Left colon (tissue), 2 donors: ENCODE results near the gene MSRB1. TPM values are rescaled to one million over a fixed set of nuclear protein-coding genes. Genes with fewer than 3 reads are reported as not detected.

Source experiments
- ATAC-seq: fragments of 200-7000 bp; cut with Tn5 transposase; one replicate; pipeline ENCODE4 v1.9.1; 2020; ENCODE audit warnings: mild to moderate bottlenecking, moderate library complexity
- DNase-seq, 2 donors: peaks; one replicate each; pipeline ENCODE4 v3.0.0-alpha.2; 2020
- intact Hi-C, 2 donors: fragments of 100-400 bp; cut with DNase I in 1 of 2; cut with micrococcal nuclease in 1 of 2; formaldehyde crosslinking; loops; one replicate each; pipeline versions ENCODE4 v1.11.2 to v1.14.0; 2022; cut with DNase I, micrococcal nuclease
- total RNA-seq, 2 donors: library from RNA; stranded (reverse); fragmentation: NEBNext Ultra II Directional; extraction: Animal tissue kit (Norgen Biotek cat#: 25700); gene quantifications; one replicate each; pipeline ENCODE4 v1.2.1, GENCODE V29; 2021
- donor health status: DM: no; HTN: no; CAD: no.
- donor health status: DM: yes; HTN: yes; CAD: no.

MSRB1 gene
- total RNA-seq, 2 donors from 2014 or later: 46.0 to 46.6 TPM

DNA sequence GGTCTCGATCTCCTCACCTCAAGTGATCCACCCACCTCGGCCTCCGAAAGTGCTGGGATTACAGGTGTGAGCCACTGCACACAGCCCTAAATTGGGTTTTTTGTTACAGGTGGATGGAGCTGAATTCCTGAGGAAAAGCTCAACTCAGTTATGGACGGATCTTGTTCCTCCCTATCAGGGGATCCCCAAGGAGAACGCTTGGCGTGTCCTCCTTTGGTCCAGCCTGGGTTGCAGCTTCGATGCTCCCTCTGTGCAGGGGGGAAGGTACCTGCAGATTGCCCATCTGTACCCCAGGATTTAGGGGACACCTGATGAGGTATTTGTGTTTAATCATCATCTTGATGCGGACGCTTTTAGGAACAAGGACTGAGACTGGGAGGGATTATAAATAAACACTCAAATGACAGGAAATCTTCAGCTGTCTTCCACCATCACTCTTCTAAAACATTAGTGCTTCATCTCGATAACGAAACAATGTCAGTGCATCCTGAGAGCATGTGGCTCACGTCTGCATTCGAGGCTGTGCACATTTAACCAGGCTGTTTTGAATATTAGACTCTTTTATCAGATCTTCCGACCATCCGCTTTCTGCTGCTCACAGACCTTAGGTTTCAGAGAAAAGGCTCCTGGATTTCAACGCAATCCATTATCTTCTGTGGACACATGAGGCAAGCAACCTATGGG lies 52.8 kb downstream of the MSRB1 start:
- ATAC-seq: no peak
- intact Hi-C loops: no loop called here
- peak in 1 of 2 donors; percentile 10 for DNase-seq

Other genes with a start within 250 kb of the MSRB1 start
- gene MAPK8IP3, start 237.0 kb downstream of the MSRB1 start, total RNA-seq: 10 to 100 TPM; 55.2 to 79.0 TPM
- 10 to 100 TPM; 59.5 to 62.9 TPM for gene NME3, start 171.7 kb downstream of the MSRB1 start, total RNA-seq
- 10 to 100 TPM; 22.1 to 34.9 TPM for gene EME2, start 170.4 kb downstream of the MSRB1 start, total RNA-seq
- 100 to 1,000 TPM; 103 to 133 TPM for gene MRPS34, start 170.1 kb downstream of the MSRB1 start, total RNA-seq
- gene SPSB3, start 160.6 kb downstream of the MSRB1 start, total RNA-seq: 10 to 100 TPM; 37.9 to 49.1 TPM
- 10 to 100 TPM; 29.4 to 34.4 TPM for gene NUBP2, start 160.2 kb downstream of the MSRB1 start, total RNA-seq
- gene IGFALS, start 149.5 kb downstream of the MSRB1 start, total RNA-seq: 1 to 10 TPM in 1 of 2 donors, under 1 TPM in 1; 0.58 to 1.3 TPM
- 10 to 100 TPM; 64.5 to 85.0 TPM for gene HAGH, start 116.4 kb downstream of the MSRB1 start, total RNA-seq
- gene FAHD1, start 116.0 kb downstream of the MSRB1 start, total RNA-seq: 10 to 100 TPM; 60.0 to 66.9 TPM
- not detected for gene MEIOB, start 71.0 kb downstream of the MSRB1 start, total RNA-seq
- 10 to 100 TPM in 1 of 2 donors, under 1 TPM in 1; 0.31 to 11.8 TPM for gene HS3ST6, start 24.8 kb downstream of the MSRB1 start, total RNA-seq
- not detected for gene RPL3L, start 11.5 kb upstream of the MSRB1 start, total RNA-seq
- gene NDUFB10, start 16.3 kb upstream of the MSRB1 start, total RNA-seq: 100 to 1,000 TPM; 224 to 273 TPM
- gene RPS2, start 21.6 kb upstream of the MSRB1 start, total RNA-seq: 1,000 to 10,000 TPM; 1,705 to 1,742 TPM
- gene RNF151, start 23.7 kb upstream of the MSRB1 start, total RNA-seq: not detected
- 10 to 100 TPM; 22.0 to 23.6 TPM for gene TBL3, start 28.9 kb upstream of the MSRB1 start, total RNA-seq
- gene NOXO1, start 38.3 kb upstream of the MSRB1 start, total RNA-seq: 10 to 100 TPM; 34.6 to 49.0 TPM
- 10 to 100 TPM; 73.7 to 82.3 TPM for gene GFER, start 41.0 kb upstream of the MSRB1 start, total RNA-seq
- gene SYNGR3, start 46.8 kb upstream of the MSRB1 start, total RNA-seq: 1 to 10 TPM; 1.6 to 3.0 TPM
- 10 to 100 TPM; 45.8 to 52.8 TPM for gene ZNF598, start 66.6 kb upstream of the MSRB1 start, total RNA-seq
- gene NPW, start 76.6 kb upstream of the MSRB1 start, total RNA-seq: 1 to 10 TPM; 1.9 to 2.5 TPM
- gene NHERF2, start 83.7 kb upstream of the MSRB1 start, total RNA-seq: 10 to 100 TPM; 69.3 to 73.7 TPM
- gene NTHL1, start 104.6 kb upstream of the MSRB1 start, total RNA-seq: 10 to 100 TPM; 27.3 to 29.5 TPM
- 100 to 1,000 TPM; 115 to 118 TPM for gene TSC2, start 104.8 kb upstream of the MSRB1 start, total RNA-seq
- gene PKD1, start 192.7 kb upstream of the MSRB1 start, total RNA-seq: 10 to 100 TPM; 75.1 to 76.7 TPM
- 10 to 100 TPM; 24.9 to 27.2 TPM for gene RAB26, start 205.4 kb upstream of the MSRB1 start, total RNA-seq
- 10 to 100 TPM; 94.5 to 99.8 TPM for gene TRAF7, start 212.6 kb upstream of the MSRB1 start, total RNA-seq